Thyroid gland (tissue), 4 donors: ENCODE measurements around the gene DENND4C.

Experiments
- CTCF ChIP-seq, 6 experiments: fragments of 200-600 bp in 3 of 6; fragments of 450-650 bp in 3 of 6; sonication (generic) in 3 of 6; IDR thresholded peaks; one replicate each; pipeline ENCODE4 v1.5.1; 2016 to 2019; ENCODE audit warnings: antibody characterized with exemption in 6 of 6, mild to moderate bottlenecking in 2 of 6, inconsistent platforms in 1 of 6, moderate library complexity in 1 of 6
- POLR2A ChIP-seq, 2 donors: fragments of 450-650 bp; IDR thresholded peaks; one replicate each; pipeline ENCODE4 v1.6.1; 2017; ENCODE audit warnings: antibody characterized with exemption in 2 of 2, mild to moderate bottlenecking in 2 of 2, moderate library complexity in 1 of 2

- TF ChIP-seq POLR2A (IDR thresholded peaks at IDR 0.05) (no peak), CTCF (IDR thresholded peaks at IDR 0.05) (no peak)
Measured at GRCh38 chr9:19405771-19406170, 175.3 kb downstream of the DENND4C start.
